H1 (cell line): Measurements from ENCODE around the gene SNX13. TPM values are rescaled to one million over a fixed set of nuclear protein-coding genes. Genes with fewer than 3 reads are reported as not detected.

ENCODE experiments used
- ATF2 ChIP-seq: IDR thresholded peaks from 2 replicates; pipeline ENCODE4 v1.6.1; 2012; ENCODE audit warnings: low read length, inconsistent platforms
- USF2 ChIP-seq: IDR thresholded peaks from 2 replicates; pipeline ENCODE4 v1.6.1; 2011; ENCODE audit warnings: low read length, improper control_type of control experiment
- polyA plus RNA-seq, 7 experiments: library from polyadenylated mRNA; depleted of rRNA in 3 of 7; stranded (reverse) in 5 of 7; unstranded in 2 of 7; fragments of >200 nt in 5 of 7; fragments of 200-250 nt in 2 of 7; gene quantifications; 1 replicate in 5 of 7; 2 replicates in 1 of 7; 4 replicates in 1 of 7; pipeline versions ENCODE4 v1.2.1 to v1.2.3, GENCODE V29; 2011 to 2013; ENCODE audit warnings: missing spikeins in 2 of 7, mixed read lengths in 2 of 7
- total RNA-seq: library from RNA; stranded (reverse); fragmentation: NEBNext Ultra II Directional; extraction: Animal tissue kit (Norgen Biotek cat#: 25700); gene quantifications from 2 replicates; pipeline ENCODE4 v1.2.1, GENCODE V29; 2021

Gene SNX13
- total and polyA plus RNA-seq, 2 of the 8 experiments (the other 6 are each of a cell fraction or from before 2014, with no cell fraction given) = 5.5 to 27.4 TPM

GRCh38 chr7:17822547-17823173 lies 117.6 kb downstream of the SNX13 start (continued):
- TF ChIP-seq ATF2 = no peak
- TF ChIP-seq USF2 = no peak
